ENCODE data around the gene MTCL3.

- no peak for TF ChIP-seq CTCF (IDR thresholded peaks at IDR 0.05; ENCODE audit: low read length)
- no peak for TF ChIP-seq EZH2 (optimal IDR thresholded peaks at IDR 0.05; ENCODE audit: low read depth, low read length)
These were observed 4.3 kb downstream of the MTCL3 start for GRCh38 chr6:127514773-127515227.
